Skin of body (tissue), 2 donors: ENCODE measurements around the gene ERI3. TPM values are rescaled to one million over a fixed set of nuclear protein-coding genes. Genes with fewer than 3 reads are reported as not detected.

ENCODE experiments used
- DNase-seq: peaks from one replicate; lab custom pipeline; 2025; lab: John Stamatoyannopoulos, UW
- total RNA-seq: library from RNA; depleted of rRNA; stranded (reverse); fragments of >200 nt; gene quantifications from one replicate; pipeline ENCODE4 v1.2.3, GENCODE V29; 2014

The ERI3 gene, protein sequence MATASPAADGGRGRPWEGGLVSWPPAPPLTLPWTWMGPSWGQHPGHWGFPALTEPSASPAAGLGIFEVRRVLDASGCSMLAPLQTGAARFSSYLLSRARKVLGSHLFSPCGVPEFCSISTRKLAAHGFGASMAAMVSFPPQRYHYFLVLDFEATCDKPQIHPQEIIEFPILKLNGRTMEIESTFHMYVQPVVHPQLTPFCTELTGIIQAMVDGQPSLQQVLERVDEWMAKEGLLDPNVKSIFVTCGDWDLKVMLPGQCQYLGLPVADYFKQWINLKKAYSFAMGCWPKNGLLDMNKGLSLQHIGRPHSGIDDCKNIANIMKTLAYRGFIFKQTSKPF
- 31.0 TPM for total RNA-seq

DNA sequence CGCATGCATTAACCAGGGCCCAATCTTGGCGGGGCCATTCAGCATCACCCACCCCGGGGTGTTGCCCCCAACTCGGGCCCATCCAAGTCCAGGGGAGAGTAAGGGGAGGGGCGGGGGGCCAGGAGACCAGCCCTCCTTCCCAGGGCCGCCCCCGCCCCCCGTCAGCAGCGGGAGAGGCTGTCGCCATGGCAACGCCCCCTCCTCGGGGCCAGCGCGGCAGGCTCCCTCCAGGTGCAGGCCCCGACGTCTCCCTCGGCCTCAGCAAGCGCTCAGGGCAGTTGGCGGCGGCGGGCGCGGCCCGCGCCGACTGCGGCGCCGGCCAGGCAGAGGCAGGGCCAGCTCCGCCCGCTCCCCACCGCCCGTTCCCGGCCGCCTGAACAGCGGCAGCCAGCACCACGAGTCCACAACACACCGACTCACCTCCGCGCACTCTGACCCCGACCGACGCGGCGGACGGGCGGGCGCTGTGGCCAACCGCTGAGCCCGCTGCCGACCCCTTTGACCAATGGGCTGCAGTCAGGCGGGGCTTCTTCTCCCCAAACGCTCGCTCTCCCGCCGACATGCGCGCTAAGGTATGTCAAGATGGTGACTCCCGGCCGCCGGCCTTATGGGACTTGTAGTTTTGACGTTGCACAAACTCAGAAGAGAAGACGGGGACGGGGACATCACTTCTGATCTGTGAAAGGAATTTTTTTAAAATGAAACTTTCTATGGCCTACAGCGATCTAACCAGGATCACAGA lies at the start of gene ERI3:
Gene ERI3 (minus strand): TSS at position 418 of the 742 bp plus-strand sequence. CDS start 231 bp downstream, at position 187.
- peak; percentile 95 for DNase-seq

DNA sequence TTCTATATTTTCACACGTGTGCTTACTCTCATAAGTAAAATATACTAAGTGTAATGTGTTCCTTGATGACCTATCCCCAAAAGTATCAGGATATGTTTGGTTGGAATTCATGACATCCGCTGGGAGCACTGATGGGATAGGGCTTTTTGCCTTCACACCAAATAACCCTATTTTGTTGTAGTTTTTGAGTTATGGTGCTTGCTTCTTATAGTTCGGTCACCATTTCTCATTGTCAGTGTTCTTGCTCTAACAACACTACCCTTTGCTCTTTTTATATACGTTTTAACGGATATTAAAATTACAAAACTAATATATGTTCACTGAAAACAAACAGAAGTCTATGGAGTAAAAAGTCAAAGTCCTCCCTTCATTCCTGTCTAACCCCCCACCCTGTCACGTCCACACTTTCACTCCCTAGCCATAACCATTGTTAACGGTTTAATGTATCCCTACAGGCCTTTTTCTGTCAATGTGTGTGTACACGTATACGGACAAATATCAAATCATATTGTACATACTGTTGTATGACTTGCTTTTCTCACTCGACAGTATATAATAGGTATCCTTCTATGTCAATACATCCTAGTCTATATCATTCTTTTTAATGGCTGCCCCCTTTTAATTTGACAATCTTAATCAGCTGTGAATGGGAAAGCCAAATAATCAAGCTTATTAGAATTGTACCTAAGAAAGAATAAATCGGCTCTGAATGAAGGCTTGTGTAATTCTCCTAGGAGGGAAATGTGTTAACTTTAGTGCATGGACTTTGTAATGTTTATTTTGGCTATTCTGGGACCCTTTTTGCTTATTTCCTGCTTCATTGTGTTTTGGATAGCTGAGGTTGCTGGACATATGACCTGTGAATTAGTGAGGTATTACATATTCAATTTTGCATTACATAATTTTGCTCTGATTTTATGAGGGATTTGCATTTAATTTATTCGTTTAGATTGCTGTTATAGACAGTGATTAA lies 46.5 kb upstream of the ERI3 start:
- DNase-seq: no peak

DNA sequence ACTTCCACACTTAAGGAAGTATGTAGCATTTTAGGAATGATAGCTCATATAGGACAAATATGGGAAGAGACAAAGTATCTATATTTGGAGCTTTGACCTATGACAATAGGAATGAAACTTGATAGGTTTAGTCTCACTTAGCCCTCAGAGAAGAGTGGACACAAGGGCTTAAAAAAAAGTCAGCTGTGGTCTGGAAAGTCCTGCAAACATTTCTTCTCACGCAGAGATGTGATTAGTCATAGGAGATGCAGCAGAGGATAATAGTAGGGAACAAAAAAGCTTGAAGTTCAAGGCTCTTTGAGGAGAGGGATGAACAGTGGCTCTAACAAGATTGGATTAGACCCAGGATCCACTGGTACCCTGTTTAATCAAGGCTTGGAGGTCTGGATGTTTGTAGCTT lies 35.2 kb upstream of the ERI3 start:
- no peak for DNase-seq

DNA sequence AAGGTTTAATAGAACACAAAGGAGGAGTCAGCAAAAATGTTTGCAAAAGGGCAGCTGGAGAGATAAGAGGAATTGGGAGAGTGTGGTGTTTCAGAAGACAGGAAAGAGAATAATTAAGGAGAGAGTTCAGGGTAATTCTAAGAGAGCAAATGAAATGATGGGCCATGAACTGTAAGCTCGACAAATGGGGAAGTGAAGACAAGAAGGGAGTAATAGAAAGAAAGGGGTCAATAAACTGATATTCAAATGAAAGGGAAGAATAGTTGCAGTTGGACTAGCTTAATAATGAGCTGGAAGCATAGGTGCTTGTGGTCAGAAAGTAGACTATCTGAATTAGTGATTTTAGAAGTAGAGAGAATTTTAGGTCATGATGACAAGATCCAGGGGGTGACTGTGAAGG lies 34.4 kb upstream of the ERI3 start:
- no peak for DNase-seq

DNA sequence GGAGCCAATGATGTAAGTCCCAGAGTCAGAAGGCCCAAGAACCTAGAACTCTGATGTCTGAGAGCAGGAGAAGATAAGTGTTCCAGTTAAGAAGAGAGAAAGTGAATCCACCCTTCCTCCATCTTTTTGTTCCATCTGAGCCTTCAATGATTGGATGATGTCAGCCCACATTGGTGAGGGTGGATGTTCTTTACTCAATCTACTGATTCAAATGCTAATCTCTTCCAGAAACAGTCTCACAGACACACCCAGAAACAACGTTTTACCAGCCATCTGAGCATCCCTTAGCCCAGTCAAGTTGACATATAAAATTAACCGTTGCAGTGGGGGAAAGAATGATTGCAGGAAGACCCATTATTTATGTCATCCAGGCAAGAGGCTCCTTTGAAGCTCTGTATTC lies 33.5 kb upstream of the ERI3 start:
- DNase-seq: no peak

DNA sequence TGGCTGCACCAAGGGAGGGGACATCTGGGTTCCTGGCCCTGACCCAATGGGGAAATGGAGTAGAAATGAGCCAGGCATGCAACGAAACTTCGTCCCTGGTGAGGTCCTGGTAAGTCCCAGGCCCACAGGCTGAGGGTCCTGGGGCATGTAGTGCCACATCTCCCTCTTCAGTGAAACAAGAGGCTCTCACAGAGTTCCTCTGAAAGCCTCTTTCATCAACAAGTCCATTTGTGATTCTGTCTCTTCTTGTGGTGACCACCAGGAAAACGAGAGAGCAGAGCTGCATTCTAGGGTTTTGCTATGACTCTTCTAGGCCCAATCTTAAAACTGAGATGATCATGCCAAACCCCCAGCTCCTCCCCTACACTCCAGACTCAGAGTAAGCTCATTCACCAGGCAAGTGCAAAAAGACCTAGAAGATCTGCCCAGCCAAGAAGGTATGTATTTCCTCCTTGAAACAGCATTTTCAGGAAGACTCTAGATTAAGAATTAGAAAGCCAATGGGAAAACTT lies 25.7 kb upstream of the ERI3 start:
- no peak for DNase-seq

DNA sequence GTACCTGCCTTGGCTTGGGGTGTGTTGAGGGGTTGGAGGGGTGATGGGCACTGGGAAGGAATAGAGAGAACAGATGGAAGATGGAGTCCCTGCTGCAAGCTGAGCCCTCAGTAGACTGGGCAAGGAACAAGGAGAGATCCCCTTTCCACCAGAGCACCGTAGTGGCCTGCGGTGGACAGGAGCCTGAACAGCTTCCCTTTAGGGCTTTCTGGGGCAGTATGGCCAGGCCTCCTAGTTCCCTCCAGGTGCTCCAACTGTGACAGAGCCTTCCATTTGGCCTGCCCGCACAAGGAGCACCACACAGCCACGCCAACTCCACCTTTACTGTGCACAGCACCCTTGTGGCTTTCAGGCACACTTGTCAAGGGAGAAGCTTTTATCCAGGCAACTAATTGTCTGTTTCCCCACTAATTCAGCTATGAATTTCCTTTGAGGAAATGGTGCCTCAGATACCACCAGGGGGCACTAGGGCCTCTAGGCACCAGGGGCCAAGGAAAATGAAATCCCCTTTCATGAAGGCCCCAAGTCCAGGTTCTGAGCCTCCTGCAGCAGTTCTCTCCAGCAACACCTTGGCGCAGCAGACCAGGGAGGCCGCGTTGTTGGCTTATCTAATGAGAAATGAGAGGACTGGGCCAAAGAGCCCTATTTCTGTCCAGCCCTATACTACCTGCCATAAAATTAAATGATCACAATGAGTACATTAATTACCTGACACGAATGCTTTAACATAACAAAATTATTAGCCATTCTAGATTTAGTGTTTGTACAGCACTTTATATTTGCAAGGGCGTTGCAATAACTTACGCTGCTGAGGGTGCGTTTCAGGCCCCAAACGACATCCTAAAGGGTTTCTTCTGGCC lies 23.1 kb upstream of the ERI3 start:
- DNase-seq: no peak

DNA sequence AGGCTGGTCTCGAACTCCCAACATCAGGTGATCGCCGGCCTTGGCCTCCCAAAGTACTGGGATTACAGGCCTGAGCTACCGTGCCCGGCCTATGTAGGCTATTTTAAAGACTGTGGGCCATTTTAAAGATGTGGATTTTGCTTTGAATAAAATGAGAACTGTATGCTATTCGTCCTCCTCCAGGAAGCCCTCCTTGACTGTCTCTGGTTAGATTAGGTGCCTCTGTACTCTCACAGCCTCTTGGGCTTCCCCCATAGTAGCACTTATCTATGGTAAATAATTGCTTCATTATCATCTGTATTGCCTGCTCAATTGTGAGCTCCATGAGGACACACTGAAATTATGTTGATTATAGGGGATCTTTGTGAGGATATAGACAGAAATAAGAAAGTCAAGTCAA lies 20.5 kb upstream of the ERI3 start:
- no peak for DNase-seq

DNA sequence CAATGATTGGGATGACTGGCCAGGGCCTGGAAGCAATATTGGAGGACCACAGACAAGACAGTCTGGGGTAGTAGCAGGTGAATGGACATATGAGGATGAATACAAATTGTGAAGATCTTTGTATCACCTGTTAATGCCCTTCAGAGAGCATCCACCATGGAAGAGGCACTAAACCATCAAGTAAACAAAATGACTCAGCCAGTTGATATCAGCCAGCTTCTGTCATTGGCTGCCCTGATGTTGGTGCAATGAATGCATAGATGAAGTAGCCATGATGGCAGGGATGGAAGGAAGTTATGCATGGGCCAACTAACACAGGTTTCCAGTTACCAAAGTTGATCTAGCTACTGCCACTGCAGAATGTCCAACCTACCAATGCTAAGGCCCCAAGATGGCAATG lies 16.1 kb upstream of the ERI3 start:
- DNase-seq: no peak

DNA sequence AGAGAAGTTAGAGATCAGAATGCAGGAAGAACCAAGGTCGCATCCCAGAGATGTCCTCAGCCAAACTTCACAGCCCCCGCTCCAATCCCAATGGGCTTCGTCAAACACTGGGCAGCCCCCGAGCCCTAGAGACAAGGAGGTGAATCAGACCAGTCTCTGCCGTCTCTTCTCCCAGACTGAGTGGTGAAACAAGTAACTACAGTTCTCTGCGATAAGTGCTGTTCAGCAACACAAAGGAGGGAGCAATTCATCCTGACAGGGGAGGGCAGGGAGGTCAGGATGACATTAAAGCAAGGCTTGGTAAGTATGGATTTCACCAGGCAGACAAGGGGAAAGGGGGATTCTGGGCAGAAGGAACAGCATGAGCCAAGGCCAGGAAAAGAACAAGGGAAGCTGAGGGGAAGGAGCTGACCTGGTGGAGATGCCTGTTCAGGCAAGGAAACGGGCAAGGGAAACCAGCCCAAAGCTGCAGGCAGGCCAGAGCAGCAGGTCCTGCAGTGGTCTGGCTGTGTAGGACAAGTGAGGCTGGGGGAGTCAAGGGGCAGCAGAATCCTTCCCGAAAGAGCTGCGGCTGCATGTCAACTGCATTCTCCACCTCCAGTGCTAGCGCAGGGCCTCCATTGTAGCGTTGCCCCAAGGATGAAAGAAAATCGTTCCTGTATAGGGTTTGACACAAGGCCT lies 13.6 kb upstream of the ERI3 start:
- no peak for DNase-seq

DNA sequence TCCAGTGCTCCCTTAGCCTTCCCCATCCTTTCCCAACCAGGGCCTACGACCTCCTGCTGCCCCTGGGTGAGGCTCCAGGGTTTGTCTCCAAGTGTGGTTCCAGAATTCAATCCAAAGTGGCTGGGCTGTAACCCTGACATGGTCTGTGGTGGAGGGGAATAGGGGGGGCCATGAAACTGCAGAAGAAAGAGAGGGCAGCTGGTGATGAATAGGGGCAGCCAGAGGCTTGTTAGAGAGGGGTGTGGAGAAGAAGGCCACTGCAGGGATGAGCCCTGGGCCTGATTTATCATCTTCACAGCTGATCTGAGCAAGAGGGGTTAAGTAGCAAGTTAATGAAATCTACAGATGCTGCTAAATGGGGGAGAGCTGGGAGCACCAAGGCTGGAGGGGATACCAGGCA lies 12.9 kb upstream of the ERI3 start:
- no peak for DNase-seq

DNA sequence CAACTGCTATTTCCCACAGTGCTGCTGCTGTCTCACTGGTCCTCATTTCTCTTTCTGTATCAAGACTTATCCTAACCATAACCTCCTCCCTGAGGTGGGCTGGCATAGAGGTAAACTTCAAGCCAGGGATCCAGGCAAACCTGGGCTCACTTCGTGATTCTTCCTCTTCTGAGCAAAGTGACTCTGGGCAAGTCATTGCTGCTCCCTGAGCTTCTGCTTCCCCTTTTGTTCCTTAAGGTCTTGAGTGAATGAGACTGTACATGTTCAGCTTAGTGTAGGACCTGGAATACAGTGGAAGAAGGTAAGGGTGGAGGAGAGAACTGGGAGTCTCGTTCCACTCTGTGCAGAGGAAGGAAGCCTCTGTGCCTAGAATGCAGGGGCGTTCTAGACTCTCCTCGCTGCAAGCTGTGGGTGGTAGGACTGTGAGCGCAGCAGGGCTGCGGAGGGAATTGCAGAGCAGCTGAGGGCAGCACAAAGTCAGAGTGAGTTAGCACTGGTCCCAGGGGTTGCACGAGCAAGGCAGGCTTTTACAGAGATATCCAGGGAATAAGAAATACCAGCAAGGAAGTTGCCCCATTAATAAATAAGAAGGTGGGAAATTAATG lies 11.4 kb upstream of the ERI3 start:
- no peak for DNase-seq

DNA sequence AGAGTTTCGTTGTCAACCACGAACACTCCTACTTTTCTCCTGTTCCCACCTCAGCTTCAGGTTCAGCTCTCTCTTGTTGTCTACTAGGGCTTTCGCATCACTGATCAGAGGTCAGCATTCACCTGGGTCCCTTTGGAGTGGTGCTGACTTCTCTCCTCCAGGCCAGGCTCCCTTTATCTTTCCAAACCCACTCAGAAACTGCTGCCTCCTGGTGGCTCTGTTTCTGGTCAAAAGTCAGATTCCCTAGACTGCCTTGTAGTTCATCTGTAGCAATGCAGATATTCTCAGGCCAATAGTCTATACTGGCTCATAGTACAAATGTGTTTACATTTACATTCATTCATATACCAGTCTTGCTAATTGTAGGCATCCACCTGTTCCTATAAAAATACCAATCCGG lies 6.4 kb upstream of the ERI3 start:
- DNase-seq: no peak

DNA sequence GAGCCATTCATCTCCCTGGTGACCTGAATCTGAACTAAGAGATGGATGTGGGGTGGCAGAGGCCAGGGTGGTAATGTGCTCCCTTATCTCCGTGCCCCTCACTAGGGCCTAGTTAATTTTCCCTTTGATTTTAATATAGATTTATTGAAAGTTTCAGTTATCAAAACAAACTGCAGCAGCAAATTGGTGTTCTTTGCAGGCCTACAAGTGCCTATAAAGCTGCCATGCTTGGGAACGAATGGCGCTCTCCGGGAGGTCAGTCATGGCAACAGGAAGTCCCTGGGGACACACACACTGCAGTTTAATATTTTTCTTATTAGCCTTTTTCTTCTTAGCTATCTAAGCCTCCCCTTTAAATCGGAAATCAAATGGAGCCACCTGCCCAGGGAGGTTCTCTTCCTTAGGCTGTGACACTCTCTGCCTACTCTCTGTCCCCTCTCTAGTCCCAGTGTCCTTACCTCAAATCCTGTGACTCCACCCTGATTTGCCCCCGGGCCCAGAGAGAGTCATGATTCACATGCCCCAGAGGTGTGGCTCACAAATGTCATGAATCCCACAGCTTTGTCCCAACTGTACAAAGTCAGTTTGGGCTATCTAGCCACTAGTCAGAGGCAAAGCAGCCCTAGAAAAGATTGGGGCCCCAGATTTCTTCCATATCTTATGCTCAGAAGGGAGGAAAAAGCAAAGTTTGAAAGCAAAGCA lies 4.3 kb upstream of the ERI3 start:
- no peak for DNase-seq

DNA sequence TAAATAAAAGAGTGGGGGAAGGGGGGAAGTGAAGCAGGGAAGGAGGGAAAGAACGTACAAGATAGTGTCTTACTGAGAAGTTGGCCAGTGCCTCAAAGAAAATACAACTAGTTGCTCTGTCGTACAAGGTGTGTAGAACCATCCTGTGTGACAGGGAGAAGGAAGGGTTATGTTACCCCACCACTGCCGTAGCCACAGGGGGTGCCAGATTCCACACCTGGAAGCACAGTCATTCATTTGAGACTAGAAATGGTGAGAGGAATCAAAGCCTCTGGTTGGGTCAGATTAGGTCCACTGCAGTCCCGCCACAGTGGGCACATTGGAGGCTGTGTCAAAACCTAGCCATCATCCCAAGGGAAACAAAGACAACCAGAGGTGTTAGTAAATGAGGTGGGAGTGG lies 2.7 kb upstream of the ERI3 start:
- no peak for DNase-seq

DNA sequence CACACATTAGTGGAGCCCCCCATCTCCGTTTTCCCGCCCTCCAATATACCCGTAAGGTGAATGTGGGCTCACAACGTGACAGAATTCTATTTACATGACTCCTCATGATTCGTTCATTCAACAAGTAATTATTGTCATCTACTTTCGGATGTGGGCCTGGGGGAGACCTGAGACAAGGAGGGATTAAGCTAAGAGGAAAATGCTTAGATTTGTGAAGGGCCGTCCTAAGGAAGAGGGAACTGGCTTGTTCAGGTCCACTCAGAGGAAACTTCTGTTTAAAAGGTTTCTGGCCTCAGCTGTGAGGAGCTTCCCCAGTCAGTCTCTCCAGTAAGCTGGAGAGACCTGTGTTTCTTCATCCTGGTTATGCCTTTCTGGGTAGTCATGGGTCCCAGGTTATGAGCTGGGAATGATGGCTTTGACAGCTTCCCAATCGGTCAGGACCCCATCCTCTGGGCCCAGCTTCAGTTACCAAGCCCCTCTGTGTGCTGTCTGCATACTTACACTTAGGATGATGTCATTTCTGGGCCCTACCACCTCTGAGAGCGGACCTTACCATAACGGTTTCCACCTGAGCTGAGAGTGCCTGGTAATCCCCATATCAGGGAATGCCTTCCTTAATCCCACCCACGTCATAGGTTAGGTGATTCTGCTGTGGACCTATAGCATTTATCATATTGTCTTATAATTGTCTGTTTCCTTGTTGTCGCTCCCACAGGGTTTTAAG lies 687 bp upstream of the ERI3 start:
- no peak for DNase-seq

DNA sequence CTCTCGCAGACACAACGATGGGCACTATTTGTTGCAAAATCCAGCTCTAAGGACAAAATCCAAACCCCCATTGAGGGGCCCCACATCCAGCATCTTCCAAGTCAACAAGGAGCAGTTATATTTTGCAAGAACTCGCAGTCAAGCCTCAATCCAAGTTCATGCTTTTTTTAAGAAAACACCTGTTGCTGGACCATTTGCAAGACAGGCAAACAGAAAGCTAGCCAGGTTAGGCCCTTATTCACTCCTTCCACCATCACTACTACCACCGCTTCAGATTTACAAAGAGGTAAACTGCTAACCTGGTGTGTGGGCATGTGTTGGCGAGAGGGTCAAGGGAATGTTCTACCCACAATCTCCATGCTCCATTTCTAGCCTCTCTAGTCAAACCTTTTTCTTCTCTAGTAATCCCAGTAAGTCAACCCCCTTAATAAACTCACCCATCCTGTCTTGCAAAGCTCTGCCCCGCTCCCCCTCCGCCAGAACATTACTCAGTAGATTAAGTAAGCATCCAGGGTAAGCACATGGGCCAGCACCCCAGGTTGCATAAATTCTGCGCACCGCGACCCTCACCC lies 703 bp downstream of the ERI3 start:
- DNase-seq: no peak

DNA sequence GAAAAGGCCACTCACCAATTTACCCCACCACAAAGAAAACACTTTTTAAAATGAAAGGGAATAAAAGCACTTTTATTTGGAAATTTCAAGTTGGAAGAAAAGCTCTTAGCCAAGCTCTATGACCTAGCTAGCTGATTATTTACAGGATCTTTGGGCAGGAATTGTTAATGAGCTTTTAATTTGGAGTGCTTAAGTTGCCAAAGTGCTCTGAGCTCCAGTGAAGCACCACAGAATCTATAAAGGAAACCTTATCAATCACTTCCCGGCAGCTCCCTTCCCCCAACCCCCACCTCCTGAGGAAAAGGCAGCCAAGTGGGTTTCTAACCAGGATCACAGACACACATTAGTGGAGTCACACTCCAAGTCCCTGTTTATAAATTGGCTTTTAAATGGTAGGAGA lies 1.5 kb downstream of the ERI3 start:
- DNase-seq: no peak
